ENCODE measurements around the gene CEP295NL. TPM values are rescaled to one million over a fixed set of nuclear protein-coding genes. Genes with fewer than 3 reads are reported as not detected.

CEP295NL gene
- total RNA-seq, 1 experiment from 2014 or later: 0.66 TPM

DNA sequence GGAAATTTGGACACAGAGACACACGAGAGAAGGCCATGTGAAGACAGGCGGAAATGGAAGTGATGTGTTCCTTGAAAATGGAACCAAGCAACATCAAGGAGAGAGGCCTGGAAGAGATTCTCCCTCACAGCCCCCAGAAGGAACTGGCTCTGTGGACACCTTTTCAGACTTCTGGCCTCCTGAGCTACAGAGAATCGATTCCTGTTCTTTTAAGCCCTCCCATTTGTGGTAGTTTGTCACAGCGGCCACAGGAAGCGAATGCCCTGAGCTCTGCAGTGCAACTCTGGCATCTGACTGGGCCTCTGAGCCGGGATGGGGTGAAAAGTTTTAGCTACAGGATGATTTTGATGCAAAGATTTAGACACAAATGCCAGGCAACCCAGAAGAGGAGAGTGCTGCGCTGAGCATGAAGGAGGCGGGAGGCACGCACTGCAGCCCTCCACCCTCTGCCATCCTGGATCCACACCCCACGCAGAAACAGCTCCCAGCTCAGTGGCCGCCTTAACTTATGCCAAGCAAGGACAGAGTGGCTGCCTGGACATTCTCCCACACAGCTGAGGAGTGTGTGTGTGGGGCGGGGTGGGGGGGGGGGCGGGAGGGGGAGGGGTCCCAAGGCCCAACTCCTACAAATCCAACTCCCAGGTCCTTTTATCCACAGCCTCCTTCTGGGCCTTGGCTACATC lies 20.0 kb upstream of the CEP295NL start:
- H4K91ac ChIP-seq (ENCODE audit: insufficient read length, low read depth, low read length): no peak overlapping the region
- Mint-ChIP-seq H3K4me1 (peaks cover 14 to 37% of the 10 kb centered on the region in 2 experiments), H3K4me3 (peak overlapping the region; percentile 71 to 83; a peak in 4 of 5 replicates), H3K27me3 (ENCODE audit: low read depth) (peaks cover 14% of the 10 kb centered on the region), H3K9me3 (no peaks in the 10 kb centered on the region), H3K36me3 (ENCODE audit: insufficient read depth in 1 of 3, low read depth in 3 of 3) (peaks cover 0 to 1% (median 0%) of the 10 kb centered on the region in 3 experiments; a peak in 1 of 7 replicates), H3K27ac (peak overlapping the region in 1 of 3 experiments; percentile 84; a peak in 1 of 7 replicates)
- H2AK5ac ChIP-seq (ENCODE audit: insufficient read length, low read length): no peak overlapping the region
- H3K79me1 ChIP-seq (ENCODE audit: insufficient read depth, low read depth, low read length, poor library complexity, severe bottlenecking): peaks cover 4% of the 10 kb centered on the region
- H2BK120ac ChIP-seq (ENCODE audit: low read depth, low read length, poor library complexity, severe bottlenecking): no peak overlapping the region
- H3K4ac ChIP-seq (ENCODE audit: low read depth, low read length): no peak overlapping the region
- H3K79me2 ChIP-seq (ENCODE audit: insufficient read depth, low read length): no peaks in the 10 kb centered on the region; the same call in 1 of the 2 replicates
- H3T11ph ChIP-seq (ENCODE audit: low read length): no peak overlapping the region
- no peak overlapping the region for H3K27ac ChIP-seq (ENCODE audit: insufficient read length, low read depth, low read length)
- peak overlapping the region; percentile 71 for H3K4me2 ChIP-seq (ENCODE audit: insufficient read depth, insufficient read length, low read length)
- H2BK15ac ChIP-seq (ENCODE audit: low read depth, low read length): no peak overlapping the region
- DNase-seq: peak; percentile 35
- no peak overlapping the region for H2AFZ ChIP-seq (ENCODE audit: low read length)
- no peak overlapping the region for H3K18ac ChIP-seq (ENCODE audit: insufficient read length, low read depth, low read length)
- no peaks in the 10 kb centered on the region for H4K20me1 ChIP-seq (ENCODE audit: control insufficient read depth, insufficient read depth, insufficient read length)
- no peak overlapping the region for H2BK5ac ChIP-seq (ENCODE audit: insufficient read length, low read length)
- H4K8ac ChIP-seq (replicated peaks; ENCODE audit: insufficient read length, low read depth, low read length): no peak overlapping the region
- peaks cover 3% of the 10 kb centered on the region; the same call in 1 of the 2 replicates for H3K4me1 ChIP-seq (ENCODE audit: insufficient read depth, low read length)
- H2BK12ac ChIP-seq (ENCODE audit: insufficient read length, low read depth, low read length): no peak overlapping the region
- no CpG with 5 or more reads among the region's 13 CpGs for WGBS (ENCODE audit: extremely low coverage, insufficient read length, low lambda C conversion rate)
- H3K23ac ChIP-seq (ENCODE audit: insufficient read length, low read depth, low read length): no peak overlapping the region
- H3K9me3 ChIP-seq (ENCODE audit: control insufficient read depth, low read depth, low read length): no peaks in the 10 kb centered on the region
- H3K9ac ChIP-seq (ENCODE audit: extremely low read depth, insufficient read length, low read length): no peak overlapping the region
- TF ChIP-seq, protein P1, sequence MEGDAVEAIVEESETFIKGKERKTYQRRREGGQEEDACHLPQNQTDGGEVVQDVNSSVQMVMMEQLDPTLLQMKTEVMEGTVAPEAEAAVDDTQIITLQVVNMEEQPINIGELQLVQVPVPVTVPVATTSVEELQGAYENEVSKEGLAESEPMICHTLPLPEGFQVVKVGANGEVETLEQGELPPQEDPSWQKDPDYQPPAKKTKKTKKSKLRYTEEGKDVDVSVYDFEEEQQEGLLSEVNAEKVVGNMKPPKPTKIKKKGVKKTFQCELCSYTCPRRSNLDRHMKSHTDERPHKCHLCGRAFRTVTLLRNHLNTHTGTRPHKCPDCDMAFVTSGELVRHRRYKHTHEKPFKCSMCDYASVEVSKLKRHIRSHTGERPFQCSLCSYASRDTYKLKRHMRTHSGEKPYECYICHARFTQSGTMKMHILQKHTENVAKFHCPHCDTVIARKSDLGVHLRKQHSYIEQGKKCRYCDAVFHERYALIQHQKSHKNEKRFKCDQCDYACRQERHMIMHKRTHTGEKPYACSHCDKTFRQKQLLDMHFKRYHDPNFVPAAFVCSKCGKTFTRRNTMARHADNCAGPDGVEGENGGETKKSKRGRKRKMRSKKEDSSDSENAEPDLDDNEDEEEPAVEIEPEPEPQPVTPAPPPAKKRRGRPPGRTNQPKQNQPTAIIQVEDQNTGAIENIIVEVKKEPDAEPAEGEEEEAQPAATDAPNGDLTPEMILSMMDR (conservative IDR thresholded peaks at IDR 0.05): no peak
- H4K5ac ChIP-seq (ENCODE audit: insufficient read length, low read depth, low read length): no peak overlapping the region
- H3K56ac ChIP-seq (ENCODE audit: insufficient read length, low read depth, low read length): no peak overlapping the region
- H3K23me2 ChIP-seq (ENCODE audit: insufficient read length, low read depth, low read length, poor library complexity, severe bottlenecking): peaks cover 10% of the 10 kb centered on the region
- no peak overlapping the region for H2BK20ac ChIP-seq (ENCODE audit: low read depth, low read length, poor library complexity, severe bottlenecking)
- no peaks in the 10 kb centered on the region for H3K27me3 ChIP-seq (ENCODE audit: insufficient read depth, low read length)
- H3K14ac ChIP-seq (ENCODE audit: insufficient read depth, low read length): no peak overlapping the region

Measured in H9 (cell line).